HG02884 (cell line): ENCODE measurements around the gene LAIR2.

Experiments
- ATAC-seq: cut with Tn5 transposase; IDR thresholded peaks from one replicate; pipeline ENCODE4 v1.9.1; 2021; ENCODE audit warnings: mild to moderate bottlenecking, moderate library complexity; ENCODE audit not compliant: unreplicated experiment

Gene LAIR2

GRCh38 chr19:54530866-54531265 is 28.2 kb downstream of the LAIR2 start:
- ATAC-seq, result no peak

GRCh38 chr19:54532528-54532927 is 29.9 kb downstream of the LAIR2 start:
- no peak for ATAC-seq

GRCh38 chr19:54533476-54533875 is 30.8 kb downstream of the LAIR2 start:
- no peak for ATAC-seq

GRCh38 chr19:54534156-54534555 is 31.5 kb downstream of the LAIR2 start:
- no peak for ATAC-seq

GRCh38 chr19:54535601-54536000 is 33.0 kb downstream of the LAIR2 start:
- ATAC-seq, result no peak

- no peak for ATAC-seq
Measured at GRCh38 chr19:54536956-54537355, 34.3 kb downstream of the LAIR2 start.

GRCh38 chr19:54541712-54542111 is 39.1 kb downstream of the LAIR2 start:
- ATAC-seq, result no peak

- ATAC-seq, result no peak
Measured at GRCh38 chr19:54548806-54549205, 46.2 kb downstream of the LAIR2 start.

- no peak for ATAC-seq
Measured at GRCh38 chr19:54549224-54549623, 46.6 kb downstream of the LAIR2 start.

- no peak for ATAC-seq
Measured at GRCh38 chr19:54551293-54551692, 48.7 kb downstream of the LAIR2 start.

GRCh38 chr19:54551950-54552912 is 49.6 kb downstream of the LAIR2 start:
- ATAC-seq, result no peak

- ATAC-seq, result no peak
Measured at GRCh38 chr19:54552913-54553310, 50.3 kb downstream of the LAIR2 start.

GRCh38 chr19:54554006-54554405 is 51.4 kb downstream of the LAIR2 start:
- no peak for ATAC-seq

GRCh38 chr19:54554896-54555295 is 52.3 kb downstream of the LAIR2 start:
- ATAC-seq, result no peak

GRCh38 chr19:54556194-54556593 is 53.6 kb downstream of the LAIR2 start:
- no peak for ATAC-seq

GRCh38 chr19:54558339-54558738 is 55.7 kb downstream of the LAIR2 start:
- ATAC-seq, result no peak
